HepG2 (cell line): ENCODE measurements around the gene TEX101. TPM values are rescaled to one million over a fixed set of nuclear protein-coding genes. Genes with fewer than 3 reads are reported as not detected.

Experiments used
- ARID4A ChIP-seq: sonication (generic); formaldehyde crosslinking; IDR thresholded peaks from 2 replicates; pipeline ENCODE4 v1.5.0; 2020; ENCODE audit warnings: mild to moderate bottlenecking, missing genetic modification reagents, borderline replicate concordance
- GRHL1 ChIP-seq: sonication (generic); formaldehyde crosslinking; conservative IDR thresholded peaks from 2 replicates; pipeline ENCODE4 v1.8.0; 2022; ENCODE audit warnings: missing genetic modification reagents
- MEF2D ChIP-seq: sonication (generic); formaldehyde crosslinking; IDR thresholded peaks from 2 replicates; pipeline ENCODE4 v1.5.1; 2020; ENCODE audit warnings: mild to moderate bottlenecking, missing genetic modification reagents
- ONECUT2 ChIP-seq: sonication (generic); formaldehyde crosslinking; IDR thresholded peaks from 2 replicates; pipeline ENCODE4 v1.4.0; 2020; ENCODE audit warnings: missing genetic modification reagents
- RAD21 ChIP-seq: fragments of 450-650 bp; formaldehyde crosslinking; IDR thresholded peaks from 2 replicates; pipeline ENCODE4 v1.5.0; 2020; ENCODE audit warnings: mild to moderate bottlenecking
- SMARCE1 ChIP-seq: fragments of 450-650 bp; IDR thresholded peaks from 2 replicates; pipeline ENCODE4 v1.6.1; 2017; ENCODE audit warnings: borderline replicate concordance
- SP1 ChIP-seq, 2 experiments: fragments of 450-650 bp in 1 of 2; sonication (generic) in 1 of 2; formaldehyde crosslinking in 1 of 2; IDR thresholded peaks; 2 replicates each; pipeline versions ENCODE4 v1.4.0 to v1.6.1; 2016 to 2020; ENCODE audit warnings: missing genetic modification reagents in 1 of 2
- SP4 ChIP-seq: sonication (generic); formaldehyde crosslinking; IDR thresholded peaks from 2 replicates; pipeline ENCODE4 v1.8.1; 2023; ENCODE audit warnings: mild to moderate bottlenecking, missing genetic modification reagents
- THAP9 ChIP-seq: sonication (generic); formaldehyde crosslinking; IDR thresholded peaks from 2 replicates; pipeline ENCODE4; 2020; ENCODE audit warnings: missing genetic modification reagents, mild to moderate bottlenecking, borderline replicate concordance
- TSC22D2 ChIP-seq: sonication (generic); formaldehyde crosslinking; IDR thresholded peaks from 2 replicates; pipeline ENCODE4 v1.5.1; 2020; ENCODE audit warnings: missing genetic modification reagents, mild to moderate bottlenecking, borderline replicate concordance
- ZFP36 ChIP-seq: fragments of 150-350 bp; IDR thresholded peaks from 2 replicates; pipeline ENCODE4 v1.6.1; 2018; ENCODE audit warnings: borderline replicate concordance, low read length, low read depth; ENCODE audit not compliant: partially characterized antibody
- ZFY ChIP-seq: sonication (generic); formaldehyde crosslinking; IDR thresholded peaks from 2 replicates; pipeline ENCODE4 v1.4.0; 2020; ENCODE audit warnings: missing genetic modification reagents
- ZNF274 ChIP-seq: sonication (generic); formaldehyde crosslinking; IDR thresholded peaks from 2 replicates; pipeline ENCODE4 v1.5.1; 2020; ENCODE audit warnings: mild to moderate bottlenecking, missing genetic modification reagents
- ZNF687 ChIP-seq: sonication (generic); formaldehyde crosslinking; IDR thresholded peaks from 2 replicates; pipeline ENCODE4 v1.5.1; 2020; ENCODE audit warnings: mild to moderate bottlenecking, missing genetic modification reagents, moderate library complexity
- polyA plus RNA-seq, 8 experiments: library from polyadenylated mRNA; depleted of rRNA in 3 of 8; stranded (reverse) in 7 of 8; unstranded in 1 of 8; fragments of >200 nt; fragmentation: Illumina TruSeq in 4 of 8; extraction: Trizol in 4 of 8; gene quantifications; 2 replicates each; pipeline versions ENCODE4 v1.2.1 to v1.2.3, GENCODE V29; 2011 to 2016; ENCODE audit warnings: low read depth in 4 of 8, missing spikeins in 1 of 8, mixed read lengths in 1 of 8; ENCODE audit not compliant: insufficient read depth in 1 of 8
- total RNA-seq, 5 experiments: library from RNA; depleted of rRNA; stranded (reverse); fragments of >200 nt; fragmentation: Illumina TruSeq; extraction: Trizol; gene quantifications; 2 replicates each; pipeline ENCODE4 v1.2.3, GENCODE V29; 2016; ENCODE audit warnings: low read depth in 1 of 5

Gene TEX101
- total and polyA plus RNA-seq, 2 of the 13 experiments (the other 11 are each of a cell fraction or from before 2014, with no cell fraction given): not detected

- TF ChIP-seq THAP9 (peak; percentile 31; the same call in 1 of the 2 replicates), SP4 (CRISPR knock-in tag) (peak; percentile 91), RAD21 (CRISPR knock-in tag) (0 out of 2 replicates have a peak, but pooled peaks have one; percentile 17), ZNF687 (CRISPR knock-in tag) (peak; percentile 64; the same call in 1 of the 2 replicates), TSC22D2 (CRISPR knock-in tag) (no peak), SP1 (IDR thresholded peaks at IDR 0.05) (0 out of 2 replicates have a peak, but pooled peaks have one; percentile 9), SP1 (CRISPR knock-in tag; IDR thresholded peaks at IDR 0.05) (peak; percentile 69), ZFY (CRISPR knock-in tag) (peak; percentile 54), SMARCE1 (no peak), ONECUT2 (CRISPR knock-in tag) (no peak), ZNF274 (CRISPR knock-in tag) (no peak), ZFP36 (no peak), GRHL1 (CRISPR knock-in tag) (no peak), MEF2D (CRISPR knock-in tag) (0 out of 2 replicates have a peak, but pooled peaks have one; percentile 10), ARID4A (CRISPR knock-in tag) (peak; percentile 71)
These were observed 48.9 kb downstream of the TEX101 start (continued) for GRCh38 chr19:43463381-43464133.
